Stimulated activated CD4-positive, alpha-beta T cell treated with anti-CD3 and anti-CD28 coated beads, TNF-alpha, amount 100 ng/mL, for 1 hour (primary cell): ENCODE results near the gene BEGAIN.

Experiments
- DNase-seq, 3 donors: peaks; one replicate each; pipeline ENCODE4 v3.0.0-alpha.2; 2020; ENCODE audit warnings: low read depth in 3 of 3, low spot score in 1 of 3

Gene BEGAIN

DNA sequence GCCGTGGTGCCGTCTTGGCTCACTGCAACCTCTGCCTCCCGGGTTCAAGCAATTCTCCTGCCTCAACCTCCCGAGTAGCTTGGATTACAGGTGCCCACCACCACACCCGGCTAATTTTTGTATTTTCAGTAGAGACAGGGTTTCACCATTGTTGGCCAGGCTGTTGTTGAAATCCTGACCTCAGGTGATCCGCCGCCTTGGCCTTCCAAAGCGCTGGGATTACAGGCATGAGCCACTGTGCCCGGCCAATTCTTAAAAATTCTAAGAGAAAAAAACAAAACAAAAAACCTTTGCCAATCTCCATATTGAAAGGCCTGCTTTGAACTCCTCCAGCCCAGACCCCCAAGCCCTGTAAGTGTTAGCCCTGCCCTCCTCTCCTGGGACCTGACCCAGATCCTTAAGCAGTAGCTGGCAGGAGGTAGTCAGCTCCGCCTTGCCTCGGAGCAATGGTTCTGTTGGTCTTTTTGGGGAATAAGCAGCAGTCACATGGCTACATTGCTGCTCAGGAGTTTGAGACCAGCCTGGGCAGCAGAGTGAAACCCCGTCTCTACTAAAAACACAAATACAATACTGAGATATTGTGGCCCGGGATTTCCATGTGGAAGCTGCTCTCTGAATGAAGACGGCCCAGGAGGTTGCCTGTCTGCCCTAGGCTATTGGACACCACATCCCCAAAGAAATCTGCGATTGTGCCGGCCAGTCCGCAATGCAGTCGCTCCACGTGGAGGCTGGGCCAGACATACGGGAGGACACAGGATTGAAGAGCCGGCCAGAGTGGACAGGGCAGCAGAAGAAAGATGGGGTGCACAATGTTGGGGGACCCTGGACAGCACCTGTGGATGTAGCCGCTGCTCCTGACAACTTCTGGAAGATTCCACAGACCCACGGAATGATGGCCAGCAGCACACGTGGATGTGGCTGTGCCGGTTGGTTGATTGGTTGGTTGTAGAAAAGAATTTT lies 28.8 kb upstream of the BEGAIN start:
- no peak for DNase-seq

- DNase-seq = no peak
Observed at GRCh38 chr14:100614803-100615202, 27.6 kb upstream of the BEGAIN start.

DNA sequence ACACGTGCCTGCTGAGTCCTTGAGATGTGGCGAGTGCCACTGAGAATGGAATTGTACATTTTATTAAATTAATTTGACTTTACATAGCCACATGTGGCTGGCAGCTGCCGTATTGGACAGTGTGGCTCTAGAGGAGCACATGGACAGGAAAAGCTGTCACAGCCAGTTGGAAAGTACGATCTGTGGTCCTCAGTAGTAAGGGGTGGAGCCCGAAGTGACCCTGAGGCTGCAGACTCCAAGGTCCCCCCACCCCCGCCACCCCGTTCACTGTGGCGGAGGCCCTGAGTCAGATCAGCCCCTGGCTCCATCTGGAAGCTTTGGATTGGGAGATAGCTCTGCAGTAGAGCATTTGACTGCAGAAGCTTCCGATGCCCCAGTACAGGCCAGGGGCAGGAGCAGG lies 25.8 kb upstream of the BEGAIN start:
- no peak for DNase-seq

DNA sequence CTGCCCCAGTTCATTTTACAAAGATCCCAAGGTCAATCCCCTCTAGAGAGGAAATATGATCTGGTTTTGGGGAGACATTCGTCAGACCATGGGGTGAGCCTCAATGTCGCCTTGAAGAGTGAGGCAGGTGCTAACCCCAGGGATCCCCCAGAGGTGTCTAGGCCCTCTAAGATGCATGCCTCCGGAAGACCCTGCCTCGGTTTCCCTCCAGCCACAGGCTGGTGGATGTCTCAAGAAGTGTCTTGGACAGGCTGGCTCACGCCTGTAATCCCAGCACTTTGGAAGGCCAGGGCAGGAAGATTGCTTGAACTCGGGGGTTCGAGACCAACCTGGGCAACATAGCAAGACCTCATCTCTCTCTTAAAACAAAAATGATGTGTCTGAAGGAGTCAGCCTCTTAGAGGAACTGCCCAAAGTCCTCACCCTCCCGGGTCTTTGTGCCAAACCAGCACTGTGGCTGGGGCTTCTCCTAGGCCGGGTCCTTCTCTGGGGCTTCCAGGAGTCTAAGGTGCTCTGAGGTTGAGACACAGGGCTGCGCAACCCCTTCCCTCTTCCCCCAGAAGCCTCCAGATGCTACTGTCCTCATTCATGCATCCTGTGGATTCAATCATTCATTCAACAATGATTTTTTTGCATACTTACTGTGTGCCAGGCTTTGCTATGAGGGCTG lies 24.7 kb upstream of the BEGAIN start:
- no peak for DNase-seq

GRCh38 chr14:100610511-100611217 lies 23.4 kb upstream of the BEGAIN start:
- DNase-seq = no peak

- no peak for DNase-seq
Observed at GRCh38 chr14:100609941-100610391, 22.7 kb upstream of the BEGAIN start.

GRCh38 chr14:100609331-100609870 lies 22.2 kb upstream of the BEGAIN start:
- DNase-seq = no peak

DNA sequence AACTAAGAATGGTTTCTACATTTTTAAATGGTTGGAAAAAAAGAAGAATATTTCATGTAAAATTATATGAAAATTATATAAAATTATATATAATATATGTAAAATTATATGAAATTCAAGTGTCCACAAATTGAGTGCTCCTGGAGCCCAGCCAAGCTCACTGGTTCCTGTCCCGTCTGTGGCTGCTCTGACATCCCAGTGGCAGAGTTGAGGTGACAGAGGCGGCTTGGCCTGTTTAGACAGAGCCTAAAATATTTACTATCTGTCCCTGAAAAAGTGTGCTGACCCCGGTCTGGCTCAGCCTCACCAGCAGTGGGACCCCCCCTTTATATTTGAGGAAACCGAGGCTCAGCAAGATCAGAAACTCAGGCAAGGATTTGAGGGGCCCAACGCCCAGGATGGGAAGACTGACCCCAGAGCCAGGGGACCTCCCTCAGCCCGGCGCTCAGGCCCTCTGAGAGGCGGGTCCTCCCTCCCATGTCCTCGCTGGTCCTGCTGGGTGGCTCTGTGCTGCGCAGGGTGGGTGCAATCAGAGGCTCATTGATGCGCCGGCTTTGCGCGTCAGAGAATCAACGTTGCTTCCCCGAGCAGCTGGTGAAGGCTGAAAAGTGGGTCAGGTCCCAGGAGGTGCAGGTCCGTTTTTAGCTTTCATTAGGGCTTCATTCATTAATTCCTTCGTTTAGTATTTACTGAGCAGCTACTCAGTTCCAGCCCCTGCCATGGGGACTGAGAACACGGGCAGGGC lies 21.5 kb upstream of the BEGAIN start:
- no peak for DNase-seq

GRCh38 chr14:100608064-100608463 lies 20.8 kb upstream of the BEGAIN start:
- DNase-seq = no peak

GRCh38 chr14:100607611-100607956 lies 20.4 kb upstream of the BEGAIN start:
- no peak for DNase-seq

- DNase-seq = no peak
Observed at GRCh38 chr14:100606687-100607610, 19.7 kb upstream of the BEGAIN start.

DNA sequence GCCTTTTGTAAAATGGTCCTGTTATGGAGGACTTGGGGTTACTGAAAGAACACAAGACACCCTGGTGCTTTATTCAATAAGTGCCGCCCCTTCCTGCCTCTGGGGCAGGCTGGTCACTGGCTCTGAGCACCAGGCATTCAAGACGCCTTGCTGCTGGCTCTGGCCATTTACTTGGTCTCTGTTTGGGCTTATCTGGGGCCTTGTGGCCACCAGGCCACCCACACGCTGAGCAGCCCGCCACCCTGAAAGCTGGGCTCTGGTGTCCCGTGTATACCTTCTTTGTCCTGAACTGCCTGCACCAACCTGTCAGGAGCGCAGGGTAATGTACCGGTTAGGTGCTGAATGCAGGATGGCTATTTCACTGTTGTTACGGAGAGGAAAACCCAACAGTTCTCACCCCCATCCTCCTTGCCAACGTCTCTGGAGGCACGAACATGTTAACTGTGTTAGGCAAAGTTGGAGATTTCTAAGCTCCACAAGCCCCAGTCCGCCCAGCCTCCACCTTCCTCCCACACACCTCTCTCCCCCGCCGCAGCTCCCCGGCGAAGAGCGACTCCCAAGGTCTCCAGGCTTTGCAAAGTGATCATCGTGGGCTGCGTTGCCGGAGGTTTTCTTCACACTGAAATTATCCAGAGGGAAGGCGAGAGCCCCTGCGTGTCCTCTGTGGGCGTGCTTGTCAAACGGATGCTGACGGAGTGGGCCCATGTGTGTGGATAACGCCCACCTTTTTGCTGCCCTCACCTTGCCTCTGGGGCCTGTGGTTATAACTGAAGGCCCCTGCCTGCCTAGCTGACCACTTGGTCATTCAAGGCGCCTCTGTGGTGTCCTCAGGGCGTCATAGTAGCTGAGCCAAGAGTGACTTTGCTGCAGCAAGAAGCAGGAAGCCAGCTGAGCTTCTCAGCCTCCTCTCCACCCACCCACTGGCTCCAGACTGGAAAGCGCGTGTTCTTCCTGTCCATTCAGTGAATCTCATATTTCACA lies 18.8 kb upstream of the BEGAIN start:
- no peak for DNase-seq

DNA sequence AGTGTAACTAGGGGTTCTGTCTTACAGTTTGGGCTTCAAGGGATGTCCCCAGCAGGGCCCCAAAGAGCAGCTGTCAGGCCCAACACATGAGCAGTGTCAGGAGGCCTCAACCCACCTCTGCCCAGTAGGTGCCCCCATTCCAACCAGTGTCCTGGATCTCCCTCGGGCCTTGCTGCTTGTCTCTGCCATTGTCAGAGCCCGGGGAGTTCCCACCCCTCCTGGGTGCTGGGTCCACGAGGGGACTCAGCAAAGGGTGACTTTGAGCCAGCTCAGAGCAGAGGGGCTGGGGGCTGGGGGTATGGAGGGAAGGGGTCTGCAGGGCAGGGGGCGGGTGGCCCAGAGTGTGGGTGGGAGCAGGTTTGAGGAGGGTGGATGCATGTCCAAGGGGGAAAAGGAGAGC lies 18.0 kb upstream of the BEGAIN start:
- no peak for DNase-seq

DNA sequence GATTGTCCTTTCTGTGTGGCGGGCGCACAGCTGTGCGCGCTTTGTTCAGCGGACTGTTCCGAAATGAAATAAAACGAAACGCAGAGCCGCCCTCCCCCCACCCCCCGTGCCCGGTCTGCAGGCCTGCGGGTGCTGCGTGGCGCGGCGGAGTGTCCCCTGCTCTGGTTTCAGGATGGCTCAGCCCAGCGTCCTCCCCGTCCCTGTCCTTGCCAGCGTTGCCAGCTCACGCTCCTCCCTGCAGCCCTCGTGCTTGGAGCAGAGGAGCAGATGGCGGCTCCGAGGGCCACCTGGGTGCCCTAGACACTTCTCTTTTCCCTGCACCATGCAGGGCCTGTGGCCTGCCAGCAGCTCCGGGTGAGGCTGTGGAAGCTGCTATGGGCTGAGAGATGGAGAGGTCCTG lies 17.5 kb upstream of the BEGAIN start:
- DNase-seq = no peak

DNA sequence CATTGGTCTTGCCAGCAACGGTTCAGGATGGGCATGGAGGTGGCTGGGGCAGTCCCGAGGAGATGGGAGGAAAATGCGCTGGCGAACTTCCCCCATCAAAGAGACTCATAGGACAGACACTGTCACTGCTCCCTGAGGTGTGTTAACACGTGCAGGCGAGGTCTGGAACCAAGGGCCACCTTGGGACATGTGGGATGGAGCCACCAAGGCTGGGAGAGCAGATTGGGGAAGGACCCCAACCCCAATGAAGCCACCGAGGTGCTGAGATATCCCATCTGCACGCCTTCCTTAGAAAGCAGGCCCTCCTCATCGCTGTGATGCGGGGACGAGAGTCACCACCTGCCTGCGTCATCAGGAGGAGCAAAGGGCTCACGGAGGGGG lies 16.9 kb upstream of the BEGAIN start:
- DNase-seq = no peak

GRCh38 chr14:100603341-100604120 lies 16.3 kb upstream of the BEGAIN start:
- DNase-seq = no peak

- no peak for DNase-seq
Observed at GRCh38 chr14:100602621-100603230, 15.5 kb upstream of the BEGAIN start.
